ENCODE data around the gene PAIP2.
"Not testable (repeated sequence)": the region's sequence is repeated elsewhere in the genome, so short reads cannot be mapped to it uniquely, and the experiment has no call there.

PAIP2 gene

DNA sequence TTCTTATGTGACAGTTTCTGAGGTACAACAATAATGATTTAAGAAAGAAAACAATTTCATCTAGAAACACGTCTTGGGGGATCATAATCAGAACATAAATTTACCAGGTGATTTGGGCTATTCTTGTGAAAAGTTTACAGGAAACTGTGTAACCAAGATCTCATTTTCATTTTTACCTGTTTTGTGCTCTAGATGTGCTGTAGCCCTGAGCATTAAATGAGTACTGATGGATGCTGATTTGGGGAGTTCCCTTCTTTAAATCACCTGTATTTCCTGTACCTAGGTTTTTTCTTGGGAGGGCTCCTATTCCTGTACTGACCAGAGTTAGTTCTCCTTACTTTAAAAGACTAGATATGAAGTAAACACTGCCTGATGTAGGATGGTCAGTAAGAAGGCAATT is 35.5 kb upstream of the PAIP2 start:
- Mint-ChIP-seq H3K27me3 (ENCODE audit: low read depth) (no peaks in the 10 kb centered on the region), H3K27ac (no peak overlapping the region), H3K4me1 (ENCODE audit: low read depth) (peaks cover 54% of the 10 kb centered on the region), H3K9me3 (no peaks in the 10 kb centered on the region), H3K36me3 (ENCODE audit: low read depth) (peaks cover 9% of the 10 kb centered on the region), H3K4me3 (no peak overlapping the region)

DNA sequence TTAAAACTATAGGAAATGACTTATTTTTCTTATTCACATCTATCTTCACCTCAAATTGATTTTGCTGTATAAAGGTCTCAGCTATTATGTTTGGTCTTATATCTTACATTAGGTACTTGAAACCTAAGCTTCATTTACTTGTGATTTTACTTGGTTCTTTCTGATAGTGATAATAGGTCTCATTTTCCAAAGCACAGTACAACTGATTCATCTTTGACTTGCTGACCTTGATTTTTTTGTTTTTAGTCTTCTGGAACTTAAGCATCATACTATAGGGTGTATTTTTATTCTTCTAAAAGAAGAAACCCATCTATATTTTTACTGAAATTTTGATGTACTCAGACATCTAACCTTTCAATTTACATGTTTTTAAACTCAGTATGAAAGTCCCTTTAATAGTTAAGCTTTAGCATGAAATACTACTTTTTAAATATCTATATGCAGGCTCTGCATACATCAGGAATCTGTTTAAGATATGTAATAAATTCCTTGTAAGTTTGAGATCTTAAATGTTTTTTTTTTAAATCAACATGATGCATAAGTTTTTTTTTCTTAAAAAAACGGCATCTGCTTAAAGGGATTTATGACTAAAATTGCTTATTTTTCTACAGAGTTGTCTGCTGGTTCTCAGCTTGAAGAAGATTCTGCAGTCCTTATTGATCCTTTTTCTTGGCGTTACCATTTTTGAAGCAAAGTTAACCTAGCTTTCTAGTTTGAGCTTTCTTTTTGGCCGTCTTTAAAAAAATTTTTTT is 34.9 kb upstream of the PAIP2 start:
- Mint-ChIP-seq H3K27me3 (ENCODE audit: low read depth) (no peaks in the 10 kb centered on the region), H3K9me3 (no peaks in the 10 kb centered on the region), H3K27ac (peak overlapping the region; percentile 43), H3K4me3 (no peak overlapping the region), H3K36me3 (ENCODE audit: low read depth) (peaks cover 10% of the 10 kb centered on the region), H3K4me1 (ENCODE audit: low read depth) (peaks cover 51% of the 10 kb centered on the region)

DNA sequence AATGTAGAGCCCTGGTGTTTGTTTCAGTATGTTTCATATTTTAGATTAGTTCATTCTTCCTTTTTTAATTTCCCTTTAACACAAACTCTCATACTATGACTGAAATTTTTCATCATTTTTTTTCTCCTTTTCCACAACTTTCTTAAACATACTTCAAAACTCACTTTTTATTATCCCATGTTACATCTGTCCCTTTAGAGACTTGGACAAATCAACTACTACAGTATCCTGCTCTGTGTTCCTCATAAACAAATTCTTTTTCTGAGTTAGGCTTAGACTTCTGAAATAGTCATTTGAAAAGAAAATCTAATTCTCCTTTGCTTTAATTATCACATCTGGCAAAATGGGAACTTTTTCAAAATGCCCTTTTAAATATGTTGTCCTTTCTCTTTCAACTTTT is 32.9 kb upstream of the PAIP2 start:
- no peaks in the 10 kb centered on the region for H3K9me3 Mint-ChIP-seq
- no peaks in the 10 kb centered on the region for H3K27me3 Mint-ChIP-seq (ENCODE audit: low read depth)
- no peak overlapping the region for H3K4me3 Mint-ChIP-seq
- peaks cover 45% of the 10 kb centered on the region for H3K4me1 Mint-ChIP-seq (ENCODE audit: low read depth)
- H3K27ac Mint-ChIP-seq = peak overlapping the region; percentile 1
- H3K36me3 Mint-ChIP-seq (ENCODE audit: low read depth) = peaks cover 10% of the 10 kb centered on the region

DNA sequence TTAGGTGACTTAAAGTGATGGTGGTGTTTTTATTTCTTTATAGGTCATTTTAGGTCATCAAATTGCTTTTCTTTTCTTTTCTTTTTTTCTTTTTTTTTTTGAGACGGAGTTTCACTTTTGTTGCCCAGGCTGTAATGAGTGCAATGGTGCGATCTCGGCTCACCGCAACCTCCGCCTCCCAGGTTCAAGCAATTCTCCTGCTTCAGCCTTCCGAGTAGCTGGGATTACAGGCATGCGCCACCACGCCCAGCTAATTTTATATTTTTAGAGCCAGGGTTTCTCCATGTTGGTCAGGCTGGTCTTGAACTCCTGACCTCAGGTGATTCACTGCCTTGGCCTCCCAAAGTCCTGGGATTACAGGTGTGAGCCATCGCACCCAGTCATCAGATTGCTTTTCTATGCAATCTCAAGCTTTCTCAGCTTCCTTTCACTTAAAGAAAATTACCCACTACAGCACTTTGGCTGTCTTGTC is 30.9 kb upstream of the PAIP2 start:
- H3K27me3 Mint-ChIP-seq (ENCODE audit: low read depth); H3K9me3 Mint-ChIP-seq; H3K4me3 Mint-ChIP-seq: not testable (repeated sequence)
- peaks cover 17% of the 10 kb centered on the region for H3K36me3 Mint-ChIP-seq (ENCODE audit: low read depth)
- H3K4me1 Mint-ChIP-seq (ENCODE audit: low read depth) = peaks cover 45% of the 10 kb centered on the region
- H3K27ac Mint-ChIP-seq = peak overlapping the region; percentile 20

DNA sequence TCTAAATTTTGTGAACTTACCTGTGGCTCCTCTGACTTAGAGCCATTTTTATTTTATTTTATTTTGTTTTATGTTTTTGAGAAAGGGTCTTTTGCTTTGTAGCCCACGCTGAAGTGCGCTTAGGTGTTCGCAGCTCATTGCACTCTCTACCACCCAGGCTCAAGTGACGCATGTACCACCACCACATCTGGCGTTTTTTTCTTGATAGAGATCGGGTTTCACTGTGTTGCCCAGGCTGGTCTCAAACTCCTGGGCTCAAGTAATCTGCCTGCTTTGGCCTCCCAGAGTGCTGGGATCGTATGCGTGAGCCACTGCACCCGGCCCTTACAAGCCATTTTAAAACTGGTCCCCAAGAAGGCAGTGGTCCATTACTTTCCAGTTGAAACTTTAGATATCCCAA is 29.6 kb upstream of the PAIP2 start:
- Mint-ChIP-seq H3K36me3 (ENCODE audit: low read depth) (peaks cover 20% of the 10 kb centered on the region), H3K27me3 (ENCODE audit: low read depth) (no peaks in the 10 kb centered on the region)

DNA sequence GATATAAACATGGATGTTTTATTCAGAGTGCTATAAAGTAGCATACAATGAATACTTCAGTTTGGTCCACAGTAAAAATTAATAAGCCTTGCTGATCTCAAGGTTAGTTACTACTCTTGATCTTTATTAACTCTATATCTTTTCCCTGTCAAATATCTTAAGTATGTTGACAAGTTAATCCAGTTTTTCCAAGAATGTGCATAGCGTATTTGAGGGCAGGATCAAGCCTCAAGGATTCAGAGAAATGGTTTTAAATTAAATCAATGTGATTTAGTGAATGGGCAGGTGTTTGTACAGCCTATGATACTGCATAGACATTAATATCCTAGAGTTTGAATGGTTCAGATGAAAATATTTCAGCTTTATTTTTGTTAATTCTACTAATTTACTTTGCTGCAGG is 27.4 kb upstream of the PAIP2 start:
- no peaks in the 10 kb centered on the region for H3K27me3 Mint-ChIP-seq (ENCODE audit: low read depth)
- H3K4me3 Mint-ChIP-seq = no peak overlapping the region
- H3K27ac Mint-ChIP-seq = no peak overlapping the region
- peaks cover 20% of the 10 kb centered on the region for H3K36me3 Mint-ChIP-seq (ENCODE audit: low read depth)
- H3K9me3 Mint-ChIP-seq = no peaks in the 10 kb centered on the region
- H3K4me1 Mint-ChIP-seq (ENCODE audit: low read depth) = peaks cover 19% of the 10 kb centered on the region

More for the DNA sequence above, 29.6 kb upstream of the PAIP2 start:
- H3K27ac Mint-ChIP-seq = no peak overlapping the region
- peaks cover 34% of the 10 kb centered on the region for H3K4me1 Mint-ChIP-seq (ENCODE audit: low read depth)
- no peaks in the 10 kb centered on the region for H3K9me3 Mint-ChIP-seq
- no peak overlapping the region for H3K4me3 Mint-ChIP-seq

DNA sequence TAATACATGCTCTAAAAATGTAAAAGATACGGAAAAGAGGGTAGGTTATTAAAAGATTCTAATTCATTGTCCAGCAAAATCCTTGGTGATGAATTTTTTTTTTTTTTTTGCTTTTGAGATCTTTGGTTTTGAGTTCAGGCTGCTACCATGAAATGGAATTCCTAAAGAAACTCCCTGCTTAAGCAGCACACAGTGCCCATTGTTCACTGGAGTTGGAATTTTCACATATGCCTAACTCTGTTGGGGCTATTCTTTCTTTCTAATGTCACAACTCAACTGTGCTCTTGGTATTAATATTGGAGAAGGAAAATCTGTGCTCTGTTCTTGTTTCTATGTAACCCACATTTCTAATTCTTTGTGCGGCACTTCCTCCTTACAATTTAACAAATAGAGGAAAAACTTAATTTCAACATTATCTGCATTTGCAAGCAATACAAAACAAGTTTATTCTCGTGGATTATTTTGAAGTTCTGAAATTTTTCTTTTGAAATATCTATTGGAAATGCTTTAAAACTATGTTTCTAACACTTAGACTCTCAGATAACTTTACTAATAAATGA is 26.5 kb upstream of the PAIP2 start:
- H3K27ac Mint-ChIP-seq = no peak overlapping the region
- H3K4me1 Mint-ChIP-seq (ENCODE audit: low read depth) = peaks cover 18% of the 10 kb centered on the region
- H3K27me3 Mint-ChIP-seq (ENCODE audit: low read depth) = no peaks in the 10 kb centered on the region

DNA sequence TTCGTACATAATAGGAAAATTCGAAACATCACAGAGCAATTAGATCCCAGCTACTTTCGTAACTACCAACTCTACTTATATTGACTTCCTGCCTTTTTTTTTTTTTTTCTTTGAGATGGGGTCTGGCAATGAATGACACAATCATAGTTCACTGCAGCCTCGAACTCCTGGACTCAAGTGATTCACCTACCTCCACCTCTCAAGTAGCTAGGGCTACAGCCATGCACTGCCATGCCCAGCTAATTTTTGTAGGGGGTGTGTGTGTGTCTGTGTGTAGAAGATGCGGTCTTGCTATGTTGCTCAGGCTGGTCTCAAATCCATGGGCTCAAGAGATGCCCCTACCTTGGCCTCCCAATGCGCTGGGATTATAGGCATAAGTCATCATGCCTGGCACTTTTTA is 5.8 kb upstream of the PAIP2 start:
- H3K9me3 Mint-ChIP-seq = no peaks in the 10 kb centered on the region
- no peak overlapping the region for H3K27ac Mint-ChIP-seq
- no peak overlapping the region for H3K4me3 Mint-ChIP-seq
- H3K36me3 Mint-ChIP-seq (ENCODE audit: low read depth) = peaks cover 12% of the 10 kb centered on the region
- peaks cover 6% of the 10 kb centered on the region for H3K4me1 Mint-ChIP-seq (ENCODE audit: low read depth)
- H3K27me3 Mint-ChIP-seq (ENCODE audit: low read depth) = no peaks in the 10 kb centered on the region

More for the DNA sequence above, 26.5 kb upstream of the PAIP2 start:
- Mint-ChIP-seq H3K36me3 (ENCODE audit: low read depth) (peaks cover 20% of the 10 kb centered on the region), H3K4me3 (no peak overlapping the region), H3K9me3 (no peaks in the 10 kb centered on the region)

DNA sequence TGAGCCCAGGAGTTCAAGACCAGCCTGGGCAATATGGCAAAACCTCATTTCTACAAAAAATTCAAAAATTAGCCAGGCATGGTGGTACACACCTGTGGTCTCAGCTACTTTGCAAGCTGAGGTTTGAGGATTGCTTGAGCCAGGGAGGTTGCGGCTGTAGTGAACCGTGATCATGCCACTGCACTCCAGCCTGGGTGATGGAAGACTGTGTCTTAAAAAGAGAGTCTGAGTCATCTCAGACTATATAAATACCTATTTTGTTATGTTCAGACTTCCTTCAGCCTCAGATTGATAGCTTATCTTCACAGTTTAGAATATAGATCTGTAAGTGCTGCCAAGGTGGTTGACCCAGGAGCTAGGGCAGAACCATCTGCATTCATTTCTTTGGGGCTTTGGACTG is 1.6 kb upstream of the PAIP2 start:
- Mint-ChIP-seq H3K27me3 (ENCODE audit: low read depth) (no peaks in the 10 kb centered on the region), H3K4me1 (ENCODE audit: low read depth) (peaks cover 30% of the 10 kb centered on the region), H3K36me3 (ENCODE audit: low read depth) (peaks cover 8% of the 10 kb centered on the region), H3K27ac (no peak overlapping the region), H3K4me3 (no peak overlapping the region), H3K9me3 (no peaks in the 10 kb centered on the region)

DNA sequence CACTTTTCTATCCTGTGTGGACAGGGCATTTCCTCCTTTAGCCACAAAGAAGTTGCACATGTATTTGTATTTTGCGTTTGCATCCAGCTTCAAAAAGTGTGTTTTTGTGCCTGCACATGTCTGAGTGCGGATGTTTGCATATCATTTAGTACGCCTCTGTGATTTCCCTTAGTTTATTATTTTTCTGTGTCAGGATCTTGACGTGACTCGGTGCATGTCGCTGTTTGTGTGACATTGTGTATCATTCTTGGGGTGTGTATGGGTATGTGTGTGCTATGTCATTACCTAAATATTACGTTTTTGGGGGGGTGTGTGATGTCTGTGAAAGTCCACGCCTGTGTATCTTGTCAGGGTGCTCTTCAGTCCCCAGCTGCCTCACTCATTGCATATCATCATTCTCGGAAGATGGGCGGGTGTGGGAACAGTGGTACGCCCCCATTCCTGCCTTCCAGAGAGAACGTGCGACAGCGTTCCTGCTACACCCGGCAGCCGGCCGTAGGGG is 416 bp upstream of the PAIP2 start:
- Mint-ChIP-seq H3K4me3 (peak overlapping the region; percentile 97), H3K4me1 (ENCODE audit: low read depth) (peaks cover 34% of the 10 kb centered on the region), H3K36me3 (ENCODE audit: low read depth) (peaks cover 11% of the 10 kb centered on the region), H3K27ac (peak overlapping the region; percentile 99), H3K9me3 (no peaks in the 10 kb centered on the region), H3K27me3 (ENCODE audit: low read depth) (no peaks in the 10 kb centered on the region)

DNA sequence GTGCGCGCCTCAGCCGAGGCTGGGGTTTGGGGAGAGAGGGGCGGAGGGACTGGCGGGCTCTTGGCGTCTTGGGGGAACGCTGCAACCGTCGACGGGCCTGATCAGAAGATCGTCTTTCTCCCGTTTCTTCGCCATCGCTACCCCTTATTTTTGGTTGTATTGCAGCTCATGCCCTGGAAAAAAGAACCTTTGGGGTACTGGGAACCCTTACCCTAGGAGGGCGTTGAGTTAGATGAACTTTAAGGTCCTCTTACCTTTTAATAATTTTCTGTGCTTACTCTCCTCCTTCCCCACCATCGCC is 719 bp downstream of the PAIP2 start:
- Mint-ChIP-seq H3K27ac (peak overlapping the region; percentile 99), H3K36me3 (ENCODE audit: low read depth) (peaks cover 13% of the 10 kb centered on the region), H3K4me3 (peak overlapping the region; percentile 97), H3K9me3 (no peaks in the 10 kb centered on the region), H3K4me1 (ENCODE audit: low read depth) (peaks cover 33% of the 10 kb centered on the region), H3K27me3 (ENCODE audit: low read depth) (no peaks in the 10 kb centered on the region)

DNA sequence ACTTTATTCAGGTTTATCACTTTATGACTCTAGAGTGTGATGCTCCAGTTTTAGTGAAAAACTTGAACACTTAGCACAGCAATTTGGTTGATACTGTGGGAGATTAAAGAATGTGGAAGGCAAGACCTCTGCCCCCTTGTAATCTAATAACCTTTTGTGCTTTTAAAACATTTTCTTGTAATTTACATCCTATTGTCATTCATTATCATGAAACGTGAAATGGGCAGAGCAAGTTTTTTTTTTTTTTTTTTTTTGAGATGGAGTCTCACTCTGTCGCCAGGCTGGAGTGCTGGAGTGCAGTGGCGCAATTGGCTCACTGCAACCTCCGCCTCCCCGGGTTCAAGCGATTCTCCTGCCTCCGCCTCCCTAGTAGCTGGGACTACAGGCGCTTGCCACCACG is 1.8 kb downstream of the PAIP2 start:
- peak overlapping the region; percentile 99 for H3K27ac Mint-ChIP-seq
- H3K36me3 Mint-ChIP-seq (ENCODE audit: low read depth) = peaks cover 13% of the 10 kb centered on the region
- H3K27me3 Mint-ChIP-seq (ENCODE audit: low read depth) = no peaks in the 10 kb centered on the region
- no peaks in the 10 kb centered on the region for H3K9me3 Mint-ChIP-seq
- H3K4me3 Mint-ChIP-seq = peak overlapping the region; percentile 97
- peaks cover 34% of the 10 kb centered on the region for H3K4me1 Mint-ChIP-seq (ENCODE audit: low read depth)

DNA sequence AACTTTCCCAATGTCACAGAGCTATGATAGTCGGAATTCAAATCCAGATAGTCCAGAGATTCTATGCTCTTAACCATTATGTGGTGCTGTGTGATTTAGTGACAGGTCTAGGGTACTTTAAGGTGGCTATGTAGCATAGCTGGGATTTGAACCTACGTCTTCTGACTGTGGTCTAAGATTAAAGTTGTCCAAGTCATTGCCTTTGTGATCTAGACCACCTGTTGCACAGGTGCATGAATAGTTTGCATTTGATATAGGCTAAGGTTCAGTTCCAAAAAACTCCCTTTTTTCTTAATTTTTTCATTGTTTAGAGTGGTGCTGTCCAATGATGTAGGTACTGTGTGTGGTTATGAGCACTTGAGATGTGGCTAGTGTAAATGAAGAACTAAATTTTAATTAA is 2.5 kb downstream of the PAIP2 start:
- H3K4me1 Mint-ChIP-seq (ENCODE audit: low read depth) = peaks cover 37% of the 10 kb centered on the region
- no peak overlapping the region for H3K27ac Mint-ChIP-seq
- no peaks in the 10 kb centered on the region for H3K9me3 Mint-ChIP-seq
- H3K27me3 Mint-ChIP-seq (ENCODE audit: low read depth) = no peaks in the 10 kb centered on the region
- peak overlapping the region; percentile 28 for H3K4me3 Mint-ChIP-seq
- peaks cover 13% of the 10 kb centered on the region for H3K36me3 Mint-ChIP-seq (ENCODE audit: low read depth)

DNA sequence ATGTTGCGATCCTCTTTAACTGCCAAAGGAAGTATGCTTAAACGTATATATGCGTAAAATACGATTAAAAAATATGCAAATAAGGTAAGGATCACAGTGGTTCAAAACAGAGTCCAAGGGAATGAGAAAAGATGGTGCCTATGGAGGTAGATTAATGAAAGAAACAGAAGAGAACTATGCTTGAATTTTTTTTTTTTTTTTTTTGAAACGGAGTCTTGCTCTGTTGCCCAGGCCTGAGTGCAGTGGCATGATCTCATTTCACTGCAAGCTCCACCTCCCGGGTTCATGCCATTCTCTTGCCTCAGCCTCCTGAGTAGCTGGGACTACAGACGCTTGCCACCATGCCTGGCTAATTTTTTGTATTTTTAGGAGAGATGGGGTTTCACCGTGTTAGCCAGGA is 3.8 kb downstream of the PAIP2 start:
- peaks cover 36% of the 10 kb centered on the region for H3K4me1 Mint-ChIP-seq (ENCODE audit: low read depth)
- not testable (repeated sequence) for H3K4me3 Mint-ChIP-seq, H3K27ac Mint-ChIP-seq

DNA sequence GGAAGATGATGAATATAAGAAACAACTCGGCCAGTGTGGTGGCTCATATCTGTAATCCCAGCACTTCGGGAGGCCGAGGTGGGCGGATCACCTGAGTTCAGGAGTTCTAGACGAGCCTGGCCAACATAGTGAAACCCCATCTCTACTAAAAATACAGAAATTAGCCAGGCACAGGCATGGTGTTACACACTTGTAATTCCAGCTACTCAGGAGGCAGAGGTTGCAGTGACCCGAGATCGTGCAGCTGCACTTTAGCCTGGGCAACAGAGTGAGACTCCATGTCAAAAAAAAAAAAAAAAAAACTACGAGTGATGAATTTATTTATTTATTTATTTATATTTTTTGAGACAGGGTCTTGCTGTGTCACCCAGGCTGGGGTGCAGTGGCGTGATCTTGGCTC is 6.2 kb downstream of the PAIP2 start:
- not testable (repeated sequence) for H3K27ac Mint-ChIP-seq; H3K27me3 Mint-ChIP-seq (ENCODE audit: low read depth); H3K9me3 Mint-ChIP-seq; H3K4me3 Mint-ChIP-seq
- H3K36me3 Mint-ChIP-seq (ENCODE audit: low read depth) = peaks cover 12% of the 10 kb centered on the region
- peaks cover 23% of the 10 kb centered on the region for H3K4me1 Mint-ChIP-seq (ENCODE audit: low read depth)

More for the DNA sequence above, 3.8 kb downstream of the PAIP2 start:
- H3K9me3 Mint-ChIP-seq; H3K27me3 Mint-ChIP-seq (ENCODE audit: low read depth): not testable (repeated sequence)
- peaks cover 13% of the 10 kb centered on the region for H3K36me3 Mint-ChIP-seq (ENCODE audit: low read depth)

Measured in T-helper 1 cell treated with Interleukin-12 subunit alpha and Interleukin-12 subunit beta and Interleukin-4 antibody, amounts not matched to agents 30 μg/mL and 1 μg/mL, for 36 hours (primary cell).